WTC11 (cell line): Measurements from ENCODE around the gene AURKA.
"Not testable (repeated sequence)": the region's sequence is repeated elsewhere in the genome, so short reads cannot be mapped to it uniquely, and the experiment has no call there.

Experiments used
- NFYB ChIP-seq: sonication (generic); formaldehyde crosslinking; conservative IDR thresholded peaks from 2 replicates; pipeline ENCODE4 v1.8.0; 2022; ENCODE audit warnings: low read depth, missing genetic modification reagents
- SP1 ChIP-seq: sonication (generic); formaldehyde crosslinking; conservative IDR thresholded peaks from 2 replicates; pipeline ENCODE4 v1.8.1; 2022; ENCODE audit warnings: missing genetic modification reagents
- TEAD4 ChIP-seq: sonication (generic); formaldehyde crosslinking; IDR thresholded peaks from 2 replicates; pipeline ENCODE4 v1.8.0; 2022; ENCODE audit warnings: mild to moderate bottlenecking, missing genetic modification reagents
- TF ChIP-seq, protein P1 (sequence below): sonication (generic); formaldehyde crosslinking; IDR thresholded peaks from 2 replicates; pipeline ENCODE4 v1.8.0; 2022; ENCODE audit warnings: mild to moderate bottlenecking, missing genetic modification reagents
- TF ChIP-seq, protein P2 (sequence below): fragments of 250-450 bp; sonication (Bioruptor Pico); conservative IDR thresholded peaks from 2 replicates; pipeline ENCODE4 v1.9.0; 2021; ENCODE audit warnings: mild to moderate bottlenecking
- TF ChIP-seq, protein P3 (sequence below): fragments of 200-600 bp; IDR thresholded peaks from 2 replicates; pipeline ENCODE4 v1.8.0; 2022; ENCODE audit warnings: antibody characterized with exemption
- TF ChIP-seq, protein P4 (sequence below): sonication (generic); formaldehyde crosslinking; IDR thresholded peaks from 2 replicates; pipeline ENCODE4 v1.8.0; 2022; ENCODE audit warnings: missing genetic modification reagents
- TF ChIP-seq, protein P5 (sequence below): fragments of 250-450 bp; sonication (Bioruptor Pico); IDR thresholded peaks from 2 replicates; pipeline ENCODE4 v2.1.2; 2022; ENCODE audit warnings: mild to moderate bottlenecking, moderate library complexity

DNA sequence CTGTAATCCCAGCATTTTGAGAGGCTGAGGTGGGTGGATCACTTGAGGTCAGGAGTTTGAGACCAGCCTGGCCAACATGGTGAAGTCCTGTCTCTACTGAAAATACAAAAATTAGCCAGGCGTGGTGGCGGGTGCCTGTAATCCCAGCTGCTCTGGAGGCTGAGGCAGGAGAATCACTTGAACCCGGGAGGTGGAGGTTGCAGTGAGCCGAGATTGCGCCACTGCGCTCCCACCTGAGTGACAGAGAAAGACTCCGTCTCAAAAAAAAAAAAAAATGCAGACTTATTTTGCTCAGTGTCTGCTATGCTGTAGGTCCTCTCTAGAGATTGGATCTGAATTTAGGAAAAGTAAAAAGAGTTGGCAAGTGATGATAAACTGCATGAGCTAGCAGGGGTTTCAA is 19.3 kb upstream of the AURKA start:
- TF ChIP-seq, protein P1, sequence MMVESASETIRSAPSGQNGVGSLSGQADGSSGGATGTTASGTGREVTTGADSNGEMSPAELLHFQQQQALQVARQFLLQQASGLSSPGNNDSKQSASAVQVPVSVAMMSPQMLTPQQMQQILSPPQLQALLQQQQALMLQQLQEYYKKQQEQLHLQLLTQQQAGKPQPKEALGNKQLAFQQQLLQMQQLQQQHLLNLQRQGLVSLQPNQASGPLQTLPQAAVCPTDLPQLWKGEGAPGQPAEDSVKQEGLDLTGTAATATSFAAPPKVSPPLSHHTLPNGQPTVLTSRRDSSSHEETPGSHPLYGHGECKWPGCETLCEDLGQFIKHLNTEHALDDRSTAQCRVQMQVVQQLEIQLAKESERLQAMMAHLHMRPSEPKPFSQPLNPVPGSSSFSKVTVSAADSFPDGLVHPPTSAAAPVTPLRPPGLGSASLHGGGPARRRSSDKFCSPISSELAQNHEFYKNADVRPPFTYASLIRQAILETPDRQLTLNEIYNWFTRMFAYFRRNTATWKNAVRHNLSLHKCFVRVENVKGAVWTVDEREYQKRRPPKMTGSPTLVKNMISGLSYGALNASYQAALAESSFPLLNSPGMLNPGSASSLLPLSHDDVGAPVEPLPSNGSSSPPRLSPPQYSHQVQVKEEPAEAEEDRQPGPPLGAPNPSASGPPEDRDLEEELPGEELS (CRISPR knock-in tag) = not testable (repeated sequence)
- not testable (repeated sequence) for TF ChIP-seq NFYB; TEAD4 (CRISPR knock-in tag); SP1 (CRISPR knock-in tag)
- TF ChIP-seq, protein P2, sequence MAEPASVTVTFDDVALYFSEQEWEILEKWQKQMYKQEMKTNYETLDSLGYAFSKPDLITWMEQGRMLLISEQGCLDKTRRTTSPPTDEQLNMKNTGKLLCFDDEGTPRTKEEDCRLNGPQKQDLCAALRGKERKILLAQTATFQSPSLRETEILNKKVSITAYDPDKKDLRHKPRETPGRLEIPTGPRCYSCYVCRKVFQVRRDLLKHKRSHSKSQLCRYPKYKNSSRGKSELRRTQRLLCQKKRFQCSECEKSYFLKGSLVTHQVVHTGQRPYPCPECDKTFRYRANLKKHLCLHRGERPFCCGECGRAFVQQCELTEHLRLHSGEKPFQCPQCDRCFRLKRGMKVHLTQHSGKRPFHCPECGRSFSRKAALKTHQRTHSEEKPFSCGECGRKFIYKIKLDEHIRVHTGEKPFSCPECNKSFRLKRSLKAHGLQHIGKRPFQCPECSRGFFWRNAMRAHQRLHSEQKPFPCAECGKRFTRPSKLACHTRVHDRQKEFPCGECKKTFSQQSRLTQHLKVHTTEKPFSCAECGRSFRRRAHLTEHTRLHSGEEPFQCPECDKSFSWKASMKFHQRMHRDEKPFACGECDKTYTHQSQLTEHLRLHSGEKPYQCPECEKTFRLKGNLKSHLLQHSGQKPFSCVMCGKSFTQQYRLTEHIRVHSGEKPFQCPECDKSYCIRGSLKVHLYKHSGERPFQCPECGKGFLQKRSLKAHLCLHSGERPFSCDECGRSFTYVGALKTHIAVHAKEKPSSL (CRISPR knock-in tag) = not testable (repeated sequence)
- TF ChIP-seq, protein P3, sequence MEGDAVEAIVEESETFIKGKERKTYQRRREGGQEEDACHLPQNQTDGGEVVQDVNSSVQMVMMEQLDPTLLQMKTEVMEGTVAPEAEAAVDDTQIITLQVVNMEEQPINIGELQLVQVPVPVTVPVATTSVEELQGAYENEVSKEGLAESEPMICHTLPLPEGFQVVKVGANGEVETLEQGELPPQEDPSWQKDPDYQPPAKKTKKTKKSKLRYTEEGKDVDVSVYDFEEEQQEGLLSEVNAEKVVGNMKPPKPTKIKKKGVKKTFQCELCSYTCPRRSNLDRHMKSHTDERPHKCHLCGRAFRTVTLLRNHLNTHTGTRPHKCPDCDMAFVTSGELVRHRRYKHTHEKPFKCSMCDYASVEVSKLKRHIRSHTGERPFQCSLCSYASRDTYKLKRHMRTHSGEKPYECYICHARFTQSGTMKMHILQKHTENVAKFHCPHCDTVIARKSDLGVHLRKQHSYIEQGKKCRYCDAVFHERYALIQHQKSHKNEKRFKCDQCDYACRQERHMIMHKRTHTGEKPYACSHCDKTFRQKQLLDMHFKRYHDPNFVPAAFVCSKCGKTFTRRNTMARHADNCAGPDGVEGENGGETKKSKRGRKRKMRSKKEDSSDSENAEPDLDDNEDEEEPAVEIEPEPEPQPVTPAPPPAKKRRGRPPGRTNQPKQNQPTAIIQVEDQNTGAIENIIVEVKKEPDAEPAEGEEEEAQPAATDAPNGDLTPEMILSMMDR = not testable (repeated sequence)
- TF ChIP-seq, protein P4, sequence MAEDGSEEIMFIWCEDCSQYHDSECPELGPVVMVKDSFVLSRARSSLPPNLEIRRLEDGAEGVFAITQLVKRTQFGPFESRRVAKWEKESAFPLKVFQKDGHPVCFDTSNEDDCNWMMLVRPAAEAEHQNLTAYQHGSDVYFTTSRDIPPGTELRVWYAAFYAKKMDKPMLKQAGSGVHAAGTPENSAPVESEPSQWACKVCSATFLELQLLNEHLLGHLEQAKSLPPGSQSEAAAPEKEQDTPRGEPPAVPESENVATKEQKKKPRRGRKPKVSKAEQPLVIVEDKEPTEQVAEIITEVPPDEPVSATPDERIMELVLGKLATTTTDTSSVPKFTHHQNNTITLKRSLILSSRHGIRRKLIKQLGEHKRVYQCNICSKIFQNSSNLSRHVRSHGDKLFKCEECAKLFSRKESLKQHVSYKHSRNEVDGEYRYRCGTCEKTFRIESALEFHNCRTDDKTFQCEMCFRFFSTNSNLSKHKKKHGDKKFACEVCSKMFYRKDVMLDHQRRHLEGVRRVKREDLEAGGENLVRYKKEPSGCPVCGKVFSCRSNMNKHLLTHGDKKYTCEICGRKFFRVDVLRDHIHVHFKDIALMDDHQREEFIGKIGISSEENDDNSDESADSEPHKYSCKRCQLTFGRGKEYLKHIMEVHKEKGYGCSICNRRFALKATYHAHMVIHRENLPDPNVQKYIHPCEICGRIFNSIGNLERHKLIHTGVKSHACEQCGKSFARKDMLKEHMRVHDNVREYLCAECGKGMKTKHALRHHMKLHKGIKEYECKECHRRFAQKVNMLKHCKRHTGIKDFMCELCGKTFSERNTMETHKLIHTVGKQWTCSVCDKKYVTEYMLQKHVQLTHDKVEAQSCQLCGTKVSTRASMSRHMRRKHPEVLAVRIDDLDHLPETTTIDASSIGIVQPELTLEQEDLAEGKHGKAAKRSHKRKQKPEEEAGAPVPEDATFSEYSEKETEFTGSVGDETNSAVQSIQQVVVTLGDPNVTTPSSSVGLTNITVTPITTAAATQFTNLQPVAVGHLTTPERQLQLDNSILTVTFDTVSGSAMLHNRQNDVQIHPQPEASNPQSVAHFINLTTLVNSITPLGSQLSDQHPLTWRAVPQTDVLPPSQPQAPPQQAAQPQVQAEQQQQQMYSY (CRISPR knock-in tag) = not testable (repeated sequence)
- TF ChIP-seq, protein P5, sequence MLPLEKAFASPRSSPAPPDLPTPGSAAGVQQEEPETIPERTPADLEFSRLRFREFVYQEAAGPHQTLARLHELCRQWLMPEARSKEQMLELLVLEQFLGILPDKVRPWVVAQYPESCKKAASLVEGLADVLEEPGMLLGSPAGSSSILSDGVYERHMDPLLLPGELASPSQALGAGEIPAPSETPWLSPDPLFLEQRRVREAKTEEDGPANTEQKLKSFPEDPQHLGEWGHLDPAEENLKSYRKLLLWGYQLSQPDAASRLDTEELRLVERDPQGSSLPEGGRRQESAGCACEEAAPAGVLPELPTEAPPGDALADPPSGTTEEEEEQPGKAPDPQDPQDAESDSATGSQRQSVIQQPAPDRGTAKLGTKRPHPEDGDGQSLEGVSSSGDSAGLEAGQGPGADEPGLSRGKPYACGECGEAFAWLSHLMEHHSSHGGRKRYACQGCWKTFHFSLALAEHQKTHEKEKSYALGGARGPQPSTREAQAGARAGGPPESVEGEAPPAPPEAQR = not testable (repeated sequence)
